Pons (tissue), 1 donor: ENCODE results near the gene RUFY4.

Experiments
- DNase-seq: peaks from one replicate; pipeline ENCODE4 v3.0.0-alpha.2; 2016; ENCODE audit warnings: low spot score

The RUFY4 gene

GRCh38 chr2:218068721-218069334 lies at the start of gene RUFY4:
Gene RUFY4 (plus strand): TSS chr2:218069253. CDS start chr2:218070606, 1,353 bp downstream.
- peak; percentile 56 for DNase-seq

- no peak for DNase-seq
These were observed 49.5 kb upstream of the RUFY4 start for GRCh38 chr2:218019411-218020060.

- no peak for DNase-seq
These were observed 48.8 kb upstream of the RUFY4 start for GRCh38 chr2:218020281-218020680.

GRCh38 chr2:218020966-218021535 lies 48.0 kb upstream of the RUFY4 start:
- no peak for DNase-seq

GRCh38 chr2:218021536-218022071 lies 47.4 kb upstream of the RUFY4 start:
- no peak for DNase-seq

GRCh38 chr2:218022131-218022850 lies 46.8 kb upstream of the RUFY4 start:
- no peak for DNase-seq

- no peak for DNase-seq
These were observed 46.1 kb upstream of the RUFY4 start for GRCh38 chr2:218022851-218023530.

- no peak for DNase-seq
These were observed 45.4 kb upstream of the RUFY4 start for GRCh38 chr2:218023636-218024035.

- no peak for DNase-seq
These were observed 44.7 kb upstream of the RUFY4 start for GRCh38 chr2:218024336-218024735.

- no peak for DNase-seq
These were observed 44.2 kb upstream of the RUFY4 start for GRCh38 chr2:218024871-218025270.

- no peak for DNase-seq
These were observed 42.8 kb upstream of the RUFY4 start for GRCh38 chr2:218026244-218026643.

GRCh38 chr2:218026676-218027425 lies 42.2 kb upstream of the RUFY4 start:
- no peak for DNase-seq

GRCh38 chr2:218027426-218028188 lies 41.4 kb upstream of the RUFY4 start:
- DNase-seq, result no peak

GRCh38 chr2:218028189-218028495 lies 40.9 kb upstream of the RUFY4 start:
- no peak for DNase-seq

- DNase-seq, result no peak
These were observed 40.3 kb upstream of the RUFY4 start for GRCh38 chr2:218028562-218029348.

GRCh38 chr2:218029366-218030360 lies 39.4 kb upstream of the RUFY4 start:
- DNase-seq, result no peak

GRCh38 chr2:218030409-218031195 lies 38.5 kb upstream of the RUFY4 start:
- DNase-seq, result no peak

GRCh38 chr2:218031261-218031660 lies 37.8 kb upstream of the RUFY4 start:
- no peak for DNase-seq
